Ramos (cell line): ENCODE results near the gene ZMAT5.

ENCODE experiments used
- in situ Hi-C: fragments of 300-500 bp; cut with MboI; formaldehyde crosslinking; loops from one replicate; pipeline ENCODE4 v1.14.3; 2022; ENCODE audit warnings: low sequenced_read_pairs; ENCODE audit not compliant: unreplicated experiment

ZMAT5 gene

DNA sequence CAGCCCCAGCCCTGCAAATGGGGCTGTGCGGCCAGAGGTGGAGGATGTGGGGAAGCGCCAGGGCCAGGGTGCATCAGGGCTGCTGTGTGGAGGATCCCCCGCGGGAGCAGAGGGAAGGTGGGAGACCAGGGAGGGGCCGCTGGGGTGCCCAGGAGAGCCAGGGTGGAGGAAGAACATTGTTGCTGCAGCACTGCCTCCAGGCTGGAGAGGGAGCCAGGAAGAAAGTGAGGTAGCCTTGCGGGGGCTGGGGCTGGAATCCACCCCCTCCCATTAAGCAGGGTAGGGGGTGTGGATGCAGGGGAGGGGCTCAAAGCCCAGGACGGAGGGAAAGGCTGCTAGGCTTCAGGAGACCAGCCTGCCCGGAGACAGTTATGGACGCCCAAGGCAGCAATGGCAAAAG lies 32.0 kb downstream of the ZMAT5 start:
- in situ Hi-C loops: no loop called here

DNA sequence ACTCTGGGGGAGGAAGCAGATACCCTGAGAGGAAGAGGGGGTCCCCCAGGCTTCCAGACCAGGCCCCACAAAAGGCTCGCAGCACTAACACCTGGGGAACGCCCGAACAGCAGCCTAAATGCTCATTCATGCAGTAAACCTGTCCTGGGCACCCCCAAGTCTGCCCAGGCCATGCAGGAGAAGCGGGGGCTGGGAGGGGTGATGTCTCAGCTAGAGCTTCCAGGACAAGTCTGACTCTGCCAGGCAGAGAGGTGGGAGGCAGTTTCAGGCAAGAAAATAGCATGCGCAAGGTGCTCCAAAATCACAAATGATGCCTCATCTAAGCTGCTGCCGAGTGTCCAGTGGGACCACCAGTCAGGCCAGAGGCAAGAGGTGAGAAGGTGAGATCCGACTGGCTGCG lies 32.4 kb downstream of the ZMAT5 start:
- in situ Hi-C loops: no loop called here

DNA sequence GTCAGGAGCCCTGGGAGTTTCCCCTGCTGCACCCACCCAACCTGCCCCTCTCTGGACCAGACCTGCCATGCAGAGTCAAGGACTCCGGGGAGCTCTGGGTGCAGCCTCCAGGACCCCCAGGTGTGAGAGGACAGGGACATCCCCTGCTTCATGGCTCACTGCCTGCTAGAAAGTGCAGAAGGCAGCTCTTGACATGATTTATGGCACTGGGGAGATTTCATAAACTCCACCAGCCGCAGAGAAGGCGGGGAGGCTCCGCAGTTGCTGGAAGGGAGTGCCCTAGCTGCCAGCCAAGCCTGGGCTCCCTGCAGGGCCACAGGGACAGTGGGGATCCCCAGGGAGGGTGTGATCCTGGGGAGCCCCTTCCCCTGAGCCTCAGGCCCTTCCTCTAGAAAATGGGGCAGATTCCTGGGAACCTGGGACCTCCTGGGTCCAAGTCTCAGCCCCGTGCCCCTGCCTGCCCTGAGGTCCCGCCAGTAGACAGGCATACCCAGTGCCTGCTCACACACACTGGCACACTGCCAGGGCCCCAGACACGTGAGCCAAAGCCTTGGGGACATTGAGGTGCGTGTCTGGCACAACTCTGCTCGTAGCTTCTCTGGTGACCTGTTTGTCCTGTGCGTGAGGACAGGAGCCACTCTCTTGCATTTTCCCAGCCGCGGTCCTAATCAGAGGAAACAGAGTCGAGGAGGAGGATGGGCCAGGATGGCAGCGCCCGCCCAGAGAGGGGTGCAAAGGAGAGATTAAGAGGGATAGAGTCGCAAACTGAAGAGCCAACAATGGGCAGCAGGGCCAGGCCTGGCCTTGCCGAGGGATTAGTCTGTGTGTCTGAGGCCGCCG lies 33.2 kb downstream of the ZMAT5 start:
- in situ Hi-C loops: no loop called here

DNA sequence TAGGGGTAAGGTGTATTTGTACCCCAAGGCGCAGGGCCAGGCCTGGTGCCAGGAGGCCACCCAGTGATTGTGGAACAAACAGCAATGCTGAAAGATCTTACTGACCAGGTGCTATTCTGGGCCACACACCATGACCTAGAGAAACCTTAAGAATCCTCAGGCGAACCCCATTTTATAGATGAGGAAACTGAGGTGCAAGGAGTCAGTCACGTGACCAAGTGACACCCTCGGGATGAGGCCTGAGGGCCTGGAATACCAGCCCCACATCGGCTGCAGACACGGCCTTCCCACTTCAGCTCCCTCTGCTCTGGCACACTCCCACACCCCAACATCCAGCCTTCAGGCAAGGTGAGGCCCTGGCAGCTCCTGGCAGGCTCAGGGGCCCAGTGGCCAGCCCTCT lies 33.9 kb downstream of the ZMAT5 start:
- in situ Hi-C loops: no loop called here

DNA sequence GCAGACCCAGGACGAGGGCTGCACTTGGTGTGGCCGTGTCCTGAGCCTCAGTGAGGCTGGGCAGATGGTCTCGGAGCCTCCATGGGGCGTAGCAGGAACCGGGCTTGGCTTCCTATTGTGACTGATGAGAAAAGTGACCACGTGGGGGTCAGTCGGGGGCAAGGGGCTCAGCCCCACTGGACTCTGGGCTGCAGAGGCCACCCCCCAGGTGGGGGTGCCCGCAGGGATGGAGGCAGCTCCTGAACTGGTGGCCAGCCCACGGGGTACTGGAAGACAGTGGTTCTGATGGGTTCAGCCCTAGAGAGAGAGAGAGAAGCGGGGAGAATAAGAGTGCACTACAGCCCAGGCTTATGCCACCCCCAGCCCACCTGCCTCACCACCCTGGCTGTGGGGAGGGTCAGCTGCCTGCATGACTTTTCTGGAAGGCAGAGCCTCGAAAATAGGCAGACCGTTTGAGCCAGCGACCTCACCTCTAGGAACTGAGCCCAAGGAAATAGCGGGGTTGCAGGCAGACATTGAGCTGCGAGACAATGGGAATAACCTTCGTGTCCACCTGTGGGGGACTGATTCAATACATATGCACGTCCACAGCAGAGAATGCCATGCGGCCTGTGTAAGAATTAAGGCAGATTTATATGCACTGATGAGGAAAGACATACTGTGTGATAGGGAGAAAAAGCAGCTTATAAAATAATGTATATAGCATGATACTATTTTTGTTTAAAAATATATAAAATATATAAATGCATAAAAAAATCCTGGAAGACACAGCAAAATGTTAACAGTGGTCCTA lies 35.6 kb downstream of the ZMAT5 start:
- in situ Hi-C loops: no loop called here

DNA sequence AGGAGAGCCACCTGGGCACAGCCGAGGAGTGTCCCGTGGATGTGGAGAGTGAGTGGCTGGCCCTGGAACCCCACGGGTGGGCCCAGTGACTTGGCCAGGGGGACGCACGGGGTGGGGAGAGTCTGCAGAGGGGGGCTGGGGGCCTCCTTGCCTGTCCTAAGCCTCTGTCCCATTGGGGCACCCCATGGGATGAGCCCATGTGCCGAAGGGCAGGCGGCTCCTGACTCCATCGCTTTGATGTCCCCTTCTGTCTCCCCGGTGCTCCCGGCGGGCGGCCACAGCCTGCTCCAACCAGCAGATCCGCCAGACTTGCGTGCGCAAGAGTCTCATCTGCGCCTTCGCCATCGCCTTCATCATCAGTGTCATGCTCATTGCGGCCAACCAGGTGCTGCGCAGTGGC lies 37.6 kb downstream of the ZMAT5 start:
- in situ Hi-C loops: no loop called here

DNA sequence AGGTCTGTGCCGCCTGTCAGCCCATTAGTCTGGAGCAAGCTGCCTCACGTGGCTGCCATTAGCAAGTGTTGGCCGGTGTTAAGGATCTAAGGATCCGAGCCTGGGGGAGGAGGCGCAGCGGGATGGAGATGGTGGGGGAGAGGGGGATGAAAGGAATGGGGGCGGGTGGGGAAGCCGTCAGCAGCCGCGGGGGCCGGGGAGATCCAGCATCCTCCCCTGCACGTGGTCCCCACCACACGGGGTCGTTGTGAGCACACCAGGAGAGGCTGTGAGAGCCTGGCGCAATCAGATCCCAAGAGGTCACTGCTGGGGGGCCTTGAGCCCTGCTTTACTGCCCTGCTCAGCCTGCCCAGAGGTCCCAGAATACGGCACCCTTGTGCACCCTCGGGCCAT lies 39.7 kb downstream of the ZMAT5 start:
- in situ Hi-C loops: no loop called here

DNA sequence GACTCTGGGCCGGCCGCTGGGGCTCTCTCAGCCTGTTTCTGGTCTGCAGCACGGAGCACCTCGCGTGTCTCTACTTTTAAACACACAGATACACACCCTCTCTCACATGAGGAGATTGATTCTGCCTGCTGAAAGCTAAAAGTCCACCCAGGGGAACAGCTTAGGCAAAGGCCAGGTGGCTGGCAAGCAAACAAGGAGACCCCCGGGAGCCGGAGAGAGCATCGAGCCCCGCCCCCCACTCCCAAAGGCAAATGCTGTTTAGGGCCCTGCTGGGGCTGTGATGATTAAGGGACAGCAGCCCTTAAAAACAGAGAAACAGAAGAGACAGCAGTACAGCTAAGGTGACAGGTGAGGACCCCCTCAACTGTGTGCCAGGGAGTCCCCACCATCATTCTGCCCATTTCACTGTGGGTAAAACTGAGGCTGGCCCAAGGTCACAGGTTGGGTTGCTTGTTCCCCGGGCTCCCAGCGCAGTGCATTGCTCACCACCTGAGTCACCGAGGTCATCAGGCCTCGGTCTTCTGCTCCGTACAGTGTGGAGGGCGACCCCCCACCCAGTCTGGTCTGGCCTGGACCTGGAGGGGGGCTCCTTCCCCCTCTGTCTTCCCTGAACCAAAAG lies 40.2 kb downstream of the ZMAT5 start:
- in situ Hi-C loops: no loop called here

DNA sequence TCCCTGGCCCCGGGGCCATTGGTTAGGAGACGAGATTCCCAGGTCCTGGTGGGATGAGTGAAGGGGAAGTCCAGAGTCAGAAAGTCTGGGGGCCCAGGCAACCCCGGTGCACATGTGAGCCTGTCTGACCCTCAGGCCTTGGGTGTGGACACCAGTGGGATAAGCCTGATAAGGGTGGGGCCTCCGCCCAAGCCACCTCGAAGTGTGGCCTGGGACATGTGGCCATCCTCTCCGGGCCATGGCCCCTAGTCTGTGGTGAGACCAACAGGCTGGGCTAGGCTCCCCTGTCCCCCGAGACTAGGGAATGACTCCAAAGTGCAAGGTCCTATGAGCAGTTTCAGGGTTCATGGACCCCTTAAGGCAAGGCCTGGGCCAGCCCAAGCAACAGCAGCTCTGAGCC lies 40.7 kb downstream of the ZMAT5 start:
- in situ Hi-C loops: no loop called here

DNA sequence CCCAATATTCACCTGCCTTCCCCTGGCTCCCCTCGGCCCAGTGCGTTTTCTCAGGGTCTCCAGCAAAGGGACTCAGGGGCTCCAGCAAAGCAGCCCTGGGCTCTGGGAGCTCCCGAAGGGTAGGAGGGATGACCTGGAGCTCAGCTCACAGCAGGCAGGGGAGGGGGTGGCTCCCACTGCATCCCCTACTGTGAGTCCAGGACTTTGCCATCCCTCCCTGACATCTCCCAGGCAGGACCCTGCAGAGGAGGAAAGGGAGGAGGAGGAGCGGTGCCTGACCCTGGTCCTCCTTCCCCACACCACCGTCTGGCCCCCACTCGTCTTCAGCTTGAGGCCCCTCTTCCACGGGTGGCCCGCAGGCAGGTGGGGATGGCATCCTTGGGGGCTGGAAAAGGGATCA lies 42.0 kb downstream of the ZMAT5 start:
- in situ Hi-C loops: no loop called here

DNA sequence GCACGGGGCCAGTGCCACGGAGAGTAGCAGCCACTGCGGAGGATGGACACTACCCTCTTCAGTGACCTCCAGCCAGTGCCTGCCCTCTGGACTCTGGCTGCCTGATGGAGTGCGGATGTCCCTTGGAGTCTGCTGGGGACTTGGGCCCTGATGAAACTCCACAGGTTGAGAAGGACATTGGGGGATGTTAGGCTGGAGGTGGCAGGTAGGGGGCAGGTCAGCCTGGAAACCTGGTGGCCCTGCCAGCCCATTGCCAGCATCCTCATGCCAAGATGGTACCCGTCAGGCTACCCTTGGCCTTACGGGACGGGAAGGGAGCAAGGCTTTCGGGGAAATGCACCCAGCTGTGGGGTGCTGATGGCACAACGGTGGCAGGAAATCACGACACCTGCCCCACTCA lies 43.0 kb downstream of the ZMAT5 start:
- in situ Hi-C loops: no loop called here

DNA sequence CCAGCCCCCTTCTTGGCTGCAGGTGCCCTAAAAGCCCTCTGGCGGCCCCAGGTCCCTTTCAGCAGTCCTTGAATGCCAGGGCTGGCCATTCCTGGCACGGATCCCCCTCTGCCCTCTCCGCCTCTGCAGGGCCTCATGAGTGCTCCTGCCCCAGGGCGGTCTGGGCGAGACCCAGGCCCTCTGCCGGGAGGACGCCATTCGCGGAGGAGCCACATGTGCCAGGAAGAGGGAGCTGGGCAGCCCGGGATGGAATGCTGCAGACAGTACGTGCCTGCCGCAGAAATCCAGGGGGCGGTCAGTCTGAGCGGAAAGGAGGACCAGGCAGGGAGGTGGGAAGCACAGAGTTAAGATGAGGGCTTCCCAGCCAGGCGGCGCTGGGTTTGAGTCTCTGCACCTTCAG lies 44.2 kb downstream of the ZMAT5 start:
- in situ Hi-C loops: no loop called here

DNA sequence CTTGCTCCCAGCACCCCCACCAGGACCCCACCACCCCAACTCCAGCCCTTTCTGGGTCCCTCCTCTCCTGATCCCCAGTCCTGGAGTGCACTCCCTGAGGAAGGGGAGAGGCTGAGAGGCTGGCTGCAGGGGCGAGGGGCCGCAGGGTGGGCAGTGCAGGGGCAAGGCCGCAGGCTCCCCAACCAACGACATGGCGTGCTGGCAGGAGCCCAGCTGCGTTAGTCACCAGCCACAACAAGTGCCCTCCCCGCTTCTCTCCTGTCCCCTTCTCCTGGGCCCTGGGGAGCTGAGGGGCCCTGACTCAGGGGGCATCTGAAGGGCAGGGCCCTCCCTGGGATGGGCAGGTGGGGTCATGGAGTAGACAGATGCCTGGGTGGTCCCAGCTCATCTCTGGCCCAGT lies 44.7 kb downstream of the ZMAT5 start:
- in situ Hi-C loops: no loop called here

DNA sequence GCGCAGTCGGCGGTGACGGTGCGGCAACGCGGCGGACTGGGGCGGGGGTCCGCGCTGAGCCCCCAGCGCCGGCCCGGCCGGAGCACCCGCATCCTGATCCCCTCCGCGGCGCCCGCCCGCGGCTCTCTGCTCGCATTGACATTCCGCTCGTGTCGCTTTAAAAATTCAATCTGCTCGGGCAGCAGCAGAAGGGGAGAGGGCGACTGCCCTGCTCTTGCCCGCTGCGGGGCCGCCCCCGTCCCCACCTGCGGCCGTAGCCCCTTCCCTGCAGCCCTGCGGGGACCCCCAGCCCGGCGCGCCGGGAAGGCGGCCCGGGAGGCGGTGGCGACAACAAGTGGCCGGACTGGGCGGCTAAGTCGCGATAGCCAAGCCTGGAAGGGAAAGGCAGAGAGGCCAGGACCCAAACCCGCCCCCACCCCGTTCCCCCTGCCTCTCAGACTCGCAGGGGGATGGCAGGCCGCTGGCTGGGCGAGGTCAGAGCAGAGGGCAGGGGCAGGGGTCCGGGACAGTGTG lies 45.9 kb downstream of the ZMAT5 start:
- in situ Hi-C loops: no loop called here

DNA sequence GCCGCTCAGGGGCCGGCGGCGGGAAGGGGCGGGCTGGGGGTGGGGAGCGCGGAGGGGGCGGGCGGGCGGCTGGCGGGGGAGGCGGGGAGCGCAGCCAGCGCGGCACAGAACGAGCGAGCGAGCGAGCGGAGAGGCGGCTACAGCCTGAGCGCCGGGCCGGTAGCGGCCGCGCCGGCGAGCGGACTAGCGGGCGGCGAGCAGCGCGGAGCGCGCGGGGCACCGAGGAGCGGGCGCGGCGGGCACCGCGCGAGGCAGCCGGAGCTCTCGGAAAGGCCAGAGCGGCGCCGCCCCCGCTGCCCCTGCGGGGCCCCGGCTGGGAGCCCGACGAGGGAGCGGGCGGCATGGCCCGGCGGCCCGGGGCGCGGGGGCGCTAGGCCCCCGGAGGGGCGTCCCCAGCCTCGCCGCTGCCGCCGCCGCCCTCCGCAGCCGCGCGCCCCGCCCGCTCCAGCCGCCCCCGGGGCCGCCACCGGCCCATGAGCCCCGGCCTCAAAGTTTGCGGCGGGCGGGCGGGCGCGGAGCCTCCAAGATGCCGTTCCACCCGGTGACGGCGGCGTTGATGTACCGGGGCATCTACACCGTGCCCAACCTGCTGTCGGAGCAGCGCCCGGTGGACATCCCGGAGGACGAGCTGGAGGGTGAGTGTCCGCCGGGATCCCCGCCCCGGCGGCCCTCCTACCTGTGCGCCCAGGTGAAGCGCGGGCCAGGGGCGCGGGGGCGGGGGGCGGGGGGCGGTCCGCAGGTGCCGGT lies 46.7 kb downstream of the ZMAT5 start, which contains the start of gene CABP7:
Gene CABP7, plus strand, starts transcription at position 105 of the 747 bp plus-strand sequence. Its CDS starts 422 bp downstream, at position 527.
- in situ Hi-C loops: no loop called here

DNA sequence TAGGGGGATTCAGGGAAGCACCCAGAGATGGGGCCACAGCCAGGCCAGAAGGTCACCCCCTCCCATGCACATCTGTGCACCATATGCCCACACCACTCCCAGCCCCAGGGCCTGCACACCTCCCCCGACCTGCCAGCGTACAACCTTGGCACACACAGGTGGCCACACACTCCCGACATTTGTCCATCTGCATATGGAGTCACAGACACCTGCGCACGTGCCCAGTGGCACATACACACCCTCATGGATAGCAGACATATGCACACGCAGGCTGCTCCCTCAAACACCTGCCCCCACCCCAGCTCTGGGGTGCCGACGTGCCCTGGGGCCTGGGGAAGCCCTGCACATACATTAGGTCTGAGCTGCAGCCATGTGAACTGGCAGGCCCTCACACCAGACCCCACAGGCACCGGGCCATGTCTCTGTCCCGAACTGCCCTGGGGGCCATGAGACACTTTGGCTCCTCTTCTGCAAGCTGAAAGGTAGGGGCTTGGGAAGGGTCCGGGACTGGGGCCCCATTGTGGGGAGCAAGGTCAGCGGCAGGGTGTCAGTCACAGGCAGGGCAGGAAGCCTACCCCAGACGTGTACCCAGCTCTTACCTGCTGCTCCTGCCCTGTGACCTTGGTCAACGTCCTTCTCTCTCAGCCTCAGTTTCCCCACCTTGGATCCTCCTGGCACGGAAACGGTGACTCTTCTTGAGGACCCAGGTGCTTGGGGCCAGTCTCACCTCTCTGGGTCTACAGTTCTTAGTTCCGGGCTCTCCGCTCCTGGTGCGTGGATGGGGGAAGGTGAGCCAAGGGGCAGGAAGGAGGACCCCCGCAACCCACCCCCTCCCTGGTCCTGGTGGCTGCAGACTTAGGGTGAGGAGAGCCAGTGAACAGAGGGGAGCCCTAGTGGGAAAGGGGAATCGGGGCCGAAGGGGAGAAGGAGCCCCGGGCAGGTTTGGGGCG lies 47.6 kb downstream of the ZMAT5 start:
- in situ Hi-C loops: no loop called here

DNA sequence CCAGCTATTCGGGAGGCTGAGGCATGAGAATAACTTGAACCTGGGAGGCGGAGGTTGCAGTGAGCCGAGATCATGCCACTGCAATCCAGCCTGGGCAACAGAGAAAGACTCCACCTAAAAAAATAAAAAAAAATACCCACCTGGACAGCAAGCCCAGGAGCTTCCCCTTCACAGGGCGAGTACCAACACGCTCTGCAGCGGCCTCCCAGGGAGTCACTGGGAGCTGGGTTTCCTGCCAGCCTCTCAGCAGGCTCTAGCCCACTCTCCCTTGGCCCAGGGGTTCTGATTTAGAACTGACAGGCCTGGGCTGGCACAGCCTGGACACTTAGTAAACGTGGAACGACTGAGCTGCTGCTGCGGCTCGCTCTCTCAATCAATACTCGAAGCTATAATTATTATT lies 49.0 kb downstream of the ZMAT5 start:
- in situ Hi-C loops: no loop called here

DNA sequence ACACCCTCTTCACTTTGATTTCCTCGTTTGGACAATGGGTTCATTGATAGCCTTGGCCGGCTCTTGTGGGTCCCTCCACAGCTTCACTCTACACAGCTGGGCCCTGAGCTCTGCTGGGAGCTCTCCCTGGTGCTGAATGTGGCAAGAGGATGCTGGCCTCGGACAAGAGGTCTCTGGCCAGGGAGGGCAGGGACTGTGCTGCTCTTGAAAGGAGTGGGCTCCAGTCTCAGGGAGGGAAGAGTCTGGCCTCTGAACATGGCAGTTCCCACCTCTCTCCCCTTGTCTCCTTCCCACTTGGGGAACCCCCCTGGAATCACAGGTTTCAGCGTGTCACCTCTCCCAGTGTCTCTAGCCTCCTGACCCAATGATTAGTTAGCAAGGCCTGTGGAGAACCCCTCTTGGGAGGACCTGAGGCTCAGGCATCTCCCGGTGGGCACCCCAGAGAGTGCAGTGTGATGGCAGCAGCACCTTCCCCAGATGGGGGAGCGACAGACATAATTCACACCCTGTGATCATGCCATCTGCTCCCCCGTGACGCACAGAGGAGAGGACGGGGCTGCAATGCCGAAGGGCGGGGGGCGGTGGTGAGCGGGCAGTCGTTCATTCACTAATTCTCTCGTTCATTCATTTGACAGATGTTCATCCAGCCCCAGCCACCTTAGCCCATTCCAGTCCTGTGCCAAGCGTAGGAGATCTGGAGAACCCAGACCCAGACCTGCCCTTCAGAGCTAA lies 49.8 kb downstream of the ZMAT5 start:
- in situ Hi-C loops: no loop called here
